Activated T-cell treated with anti-CD3 and anti-CD28 coated beads, Interleukin-2, amount 50 U/mL, for 1 hour (primary cell): ENCODE results near the gene TELO2.

Source experiments
- DNase-seq: peaks from one replicate; pipeline ENCODE4 v3.0.0-alpha.2; 2020

The TELO2 gene

DNA sequence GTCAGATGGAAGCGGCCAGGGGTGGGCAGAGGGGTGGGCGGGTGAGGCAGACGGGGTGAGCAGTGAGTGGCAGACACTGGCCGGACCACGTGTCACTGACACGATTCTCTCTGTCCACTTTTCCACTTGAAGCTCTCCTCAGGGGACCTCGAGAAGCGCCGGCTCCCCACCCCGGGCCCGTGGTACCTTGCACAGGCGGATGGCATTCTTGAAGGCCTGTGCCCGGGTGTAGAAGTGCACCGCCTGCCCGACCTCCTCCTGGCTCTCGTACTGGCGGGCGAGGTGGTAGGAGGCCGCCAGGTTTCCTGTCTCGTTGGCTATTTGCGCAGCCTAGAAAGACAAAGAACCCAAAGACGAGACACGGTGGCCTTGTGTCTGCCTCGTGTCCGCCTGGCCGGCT is 31.2 kb downstream of the TELO2 start:
- no peak for DNase-seq

GRCh38 chr16:1525871-1526607 is 32.9 kb downstream of the TELO2 start:
- peak; percentile 55 for DNase-seq

DNA sequence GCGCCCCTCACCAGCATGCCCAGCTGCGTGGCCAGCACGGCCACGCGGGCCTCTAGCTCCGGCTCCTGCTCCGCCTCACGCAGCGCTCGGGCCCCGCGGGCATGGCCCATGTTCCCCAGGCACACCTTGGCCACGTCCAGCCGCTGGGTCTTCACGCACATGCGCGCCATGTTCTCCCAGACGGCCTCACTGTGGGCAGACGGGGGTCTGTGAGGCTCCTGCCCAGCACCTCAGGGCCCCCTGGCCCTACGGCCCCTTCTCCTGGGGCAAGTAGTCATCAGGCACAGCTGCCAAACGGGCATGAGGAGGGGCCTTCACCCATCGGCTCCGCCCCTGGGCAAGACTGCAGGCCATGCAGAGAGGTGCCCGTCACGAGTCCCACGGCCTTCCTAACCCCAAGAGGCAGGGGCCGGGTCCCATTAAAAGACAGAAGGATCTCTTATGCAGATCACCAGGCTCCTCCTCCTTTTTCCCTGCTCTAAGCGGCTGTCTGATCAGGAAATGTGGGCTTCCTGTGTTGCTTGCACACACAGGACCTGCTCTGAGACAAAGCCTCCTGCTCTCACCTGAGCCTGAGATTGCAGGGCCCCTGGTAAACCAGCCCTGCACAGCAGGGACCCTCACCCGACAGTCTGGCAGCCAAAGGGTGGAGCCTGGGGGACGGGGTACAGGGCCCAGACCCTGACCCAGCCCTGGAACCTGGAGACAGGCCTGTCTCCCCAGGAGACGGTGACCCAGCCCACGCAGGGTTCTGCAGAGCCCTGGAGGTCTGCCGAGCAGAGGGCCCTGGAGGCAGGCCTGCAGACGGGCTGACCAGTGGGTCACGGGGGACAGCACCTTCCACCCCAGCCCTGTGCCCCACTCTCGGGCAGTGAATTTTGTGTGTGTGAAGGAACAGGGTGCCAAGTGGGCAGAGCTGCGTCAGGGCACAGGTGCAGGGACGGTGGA is 33.7 kb downstream of the TELO2 start:
- peak; percentile 49 for DNase-seq

DNA sequence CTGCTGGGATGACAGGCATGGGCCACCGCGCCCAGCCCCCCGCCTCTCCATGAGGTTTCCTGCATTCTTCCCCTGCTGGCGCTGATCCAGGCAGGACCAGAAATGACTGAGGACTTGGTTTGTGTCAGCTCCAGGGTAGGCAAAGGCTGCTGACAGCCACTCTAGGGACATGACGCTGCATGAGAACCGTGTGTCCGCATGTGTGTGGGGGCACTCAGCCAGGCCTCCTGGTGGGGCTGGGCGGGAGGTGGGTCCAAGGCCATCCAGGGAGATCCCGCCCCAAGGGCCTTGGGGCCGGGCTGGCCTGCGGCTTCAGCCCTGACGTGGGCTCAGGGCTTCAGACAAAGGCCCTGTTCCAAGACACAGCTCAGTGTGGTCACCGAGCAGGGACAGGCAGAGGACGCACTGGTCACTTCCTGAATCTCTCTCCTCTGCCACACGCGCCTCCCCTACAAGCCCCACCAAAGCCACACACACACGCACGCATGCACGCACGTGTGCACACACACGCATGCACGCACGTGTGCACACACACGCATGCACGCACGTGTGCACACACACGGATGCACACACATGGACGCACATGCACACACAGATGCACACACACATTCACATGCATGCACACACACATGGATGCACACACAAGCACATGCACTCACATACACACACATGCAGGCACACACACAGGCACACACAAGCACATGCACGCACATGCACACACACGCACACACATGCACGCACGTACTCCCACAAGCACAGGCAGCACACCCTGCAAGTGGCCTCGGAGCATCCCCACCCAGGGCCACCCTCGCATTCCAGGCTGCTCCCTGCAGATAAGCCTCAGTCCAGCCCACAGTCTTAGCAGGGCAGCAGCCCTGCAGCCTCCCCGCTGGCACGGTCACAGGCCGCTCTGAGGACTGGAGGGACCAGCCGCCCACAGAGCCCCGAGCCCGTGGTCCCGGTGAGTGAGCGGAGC is 35.0 kb downstream of the TELO2 start:
- no peak for DNase-seq

DNA sequence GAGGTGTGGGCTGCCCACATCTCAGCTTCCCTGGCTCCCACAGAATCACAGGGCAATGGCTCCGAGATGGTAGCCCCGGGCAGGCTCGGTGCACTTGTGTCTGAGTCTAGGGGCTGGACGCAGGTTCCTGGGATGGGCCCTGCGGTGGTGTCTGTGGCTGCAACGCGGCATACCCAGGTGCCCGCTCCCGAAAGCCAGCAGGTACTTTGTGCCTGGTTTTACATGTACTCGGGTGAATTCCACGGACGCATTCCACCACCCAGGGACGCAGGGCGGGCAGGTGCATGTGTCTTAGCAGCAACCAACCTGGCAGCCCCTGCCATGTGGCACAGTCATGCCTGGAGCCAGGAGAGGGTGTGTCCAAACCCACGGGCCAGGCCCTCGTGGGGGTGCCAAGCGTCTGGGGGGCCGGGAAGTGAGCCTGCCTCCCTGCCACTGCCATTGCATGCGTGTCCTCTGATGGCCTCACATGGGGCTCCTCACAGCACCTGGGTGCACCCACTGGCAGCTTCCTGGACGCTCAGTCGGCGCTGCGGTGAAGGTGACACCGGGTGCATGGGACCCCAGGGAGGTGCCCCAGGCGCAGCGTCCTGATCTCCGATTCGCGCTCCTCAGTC is 35.9 kb downstream of the TELO2 start:
- no peak for DNase-seq

GRCh38 chr16:1530349-1530882 is 37.3 kb downstream of the TELO2 start:
- DNase-seq: no peak

DNA sequence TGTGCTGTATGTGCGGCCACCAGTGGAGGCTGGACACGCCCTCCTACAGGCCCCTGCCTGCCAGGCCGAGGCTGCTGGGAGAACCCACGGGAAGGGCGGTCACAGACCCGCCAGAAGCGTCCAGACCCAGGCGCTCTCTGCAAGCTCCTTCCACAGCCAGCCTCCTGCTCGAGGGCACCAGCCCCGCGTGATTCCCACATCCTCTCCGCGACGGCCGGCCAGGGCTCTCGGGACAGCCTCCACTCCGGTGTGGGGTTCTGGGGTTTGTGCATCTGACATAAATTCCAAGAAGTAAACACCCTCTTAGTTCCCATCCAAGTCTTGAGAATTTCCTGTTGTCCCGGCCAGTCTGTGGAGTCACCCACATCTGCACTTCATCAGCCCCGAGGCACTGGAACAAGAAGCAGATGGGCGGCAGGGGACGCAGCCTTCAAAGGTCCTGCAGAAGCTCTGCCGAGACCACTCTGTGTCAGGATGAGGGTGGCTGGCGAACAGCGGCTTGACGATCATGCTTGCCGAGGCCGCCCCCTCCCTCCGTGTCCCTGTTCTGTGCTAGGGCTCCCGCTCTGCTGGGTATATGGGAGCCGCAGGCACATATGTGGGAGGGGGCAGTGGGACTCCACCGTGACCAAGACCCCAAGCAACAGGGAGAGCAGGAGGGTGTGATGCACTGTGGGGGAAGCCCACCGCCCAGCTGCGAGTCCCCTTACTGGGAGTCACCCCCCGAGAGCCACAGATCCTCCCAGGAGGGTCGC is 37.9 kb downstream of the TELO2 start:
- DNase-seq: no peak

DNA sequence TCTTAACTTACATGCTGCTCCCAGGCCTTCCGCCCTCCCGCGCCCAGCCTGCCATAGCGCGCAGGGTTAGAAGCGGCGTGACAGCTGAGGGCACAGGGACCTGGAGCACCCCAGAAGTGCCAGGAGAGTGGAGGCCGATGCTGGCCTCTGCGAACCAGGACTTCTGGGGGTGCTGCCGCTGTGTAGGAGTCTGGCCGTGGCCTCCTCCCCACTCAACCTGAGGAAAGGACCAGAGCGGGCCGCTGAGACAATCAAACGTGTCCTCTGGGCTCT is 38.4 kb downstream of the TELO2 start:
- DNase-seq: no peak

GRCh38 chr16:1532081-1532760 is 39.1 kb downstream of the TELO2 start:
- DNase-seq: no peak

- no peak for DNase-seq
Measured at GRCh38 chr16:1532771-1533170, 39.6 kb downstream of the TELO2 start.

DNA sequence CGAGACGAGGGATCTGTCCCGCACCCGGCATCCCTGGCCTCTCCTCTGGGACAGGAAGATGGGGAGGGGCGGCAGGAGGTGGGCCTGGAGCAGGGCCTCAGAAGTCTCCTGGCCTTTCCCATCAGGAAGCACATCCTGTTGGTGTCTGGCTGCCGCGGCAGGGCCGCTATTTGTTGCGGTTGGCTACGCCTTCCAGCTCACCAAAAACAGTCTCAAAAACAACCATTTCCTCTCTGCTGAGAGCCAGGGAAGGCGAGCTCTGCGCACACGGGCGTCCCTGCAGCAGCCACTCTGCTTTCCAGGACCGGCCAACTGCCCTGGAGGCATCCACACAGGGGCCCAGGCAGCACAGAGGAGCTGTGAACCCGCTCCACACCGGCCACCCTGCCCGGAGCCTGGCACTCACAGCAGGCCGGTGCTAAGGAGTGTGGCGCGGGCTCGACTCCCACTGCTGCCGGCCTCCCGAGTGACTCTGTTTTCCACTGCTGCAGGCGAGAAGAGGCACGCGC is 40.3 kb downstream of the TELO2 start, which contains the start of gene TMEM204:
Gene TMEM204 (plus strand): TSS at position 224 of the 509 bp plus-strand sequence. CDS start 610 bp downstream, outside the sequence.
- DNase-seq: peak; percentile 52

DNA sequence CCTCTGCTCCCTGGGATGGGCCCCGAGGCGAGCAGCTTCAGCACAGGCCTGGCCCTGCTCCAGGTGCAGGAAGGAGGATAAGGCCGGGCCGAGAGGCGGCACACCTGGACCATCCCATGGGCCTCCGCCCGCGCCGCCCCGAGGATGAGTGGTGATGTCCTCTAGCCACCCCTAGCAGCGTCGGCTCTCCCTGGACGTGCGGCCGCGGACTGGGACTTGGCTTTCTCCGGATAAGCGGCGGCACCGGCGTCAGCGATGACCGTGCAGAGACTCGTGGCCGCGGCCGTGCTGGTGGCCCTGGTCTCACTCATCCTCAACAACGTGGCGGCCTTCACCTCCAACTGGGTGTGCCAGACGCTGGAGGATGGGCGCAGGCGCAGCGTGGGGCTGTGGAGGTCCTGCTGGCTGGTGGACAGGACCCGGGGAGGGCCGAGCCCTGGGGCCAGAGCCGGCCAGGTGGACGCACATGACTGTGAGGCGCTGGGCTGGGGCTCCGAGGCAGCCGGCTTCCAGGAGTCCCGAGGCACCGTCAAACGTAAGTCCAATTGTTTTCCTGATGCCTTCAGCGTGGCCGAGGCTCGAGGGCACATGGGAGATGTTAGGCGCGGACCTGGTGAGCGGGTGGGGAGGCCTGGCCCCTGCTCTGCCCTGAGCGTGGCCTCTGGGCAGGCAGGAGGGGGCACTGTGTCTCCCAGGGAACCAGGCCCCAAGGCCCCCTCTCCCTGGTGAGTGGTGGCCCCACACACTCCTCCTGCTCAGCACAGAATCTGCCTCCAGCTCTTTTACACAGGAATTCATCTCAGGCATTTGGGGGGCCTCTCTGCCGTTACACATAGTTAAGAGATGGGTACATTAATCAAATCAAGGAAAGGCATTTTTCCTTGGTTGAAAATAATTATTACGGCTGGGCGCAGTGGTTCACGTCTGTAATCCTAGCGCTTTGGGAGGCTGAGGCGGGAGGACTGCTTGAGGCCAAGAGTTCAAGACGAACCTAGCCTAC is 41.2 kb downstream of the TELO2 start:
- DNase-seq: peak; percentile 31

GRCh38 chr16:1535391-1536291 is 42.5 kb downstream of the TELO2 start:
- peak; percentile 48 for DNase-seq

DNA sequence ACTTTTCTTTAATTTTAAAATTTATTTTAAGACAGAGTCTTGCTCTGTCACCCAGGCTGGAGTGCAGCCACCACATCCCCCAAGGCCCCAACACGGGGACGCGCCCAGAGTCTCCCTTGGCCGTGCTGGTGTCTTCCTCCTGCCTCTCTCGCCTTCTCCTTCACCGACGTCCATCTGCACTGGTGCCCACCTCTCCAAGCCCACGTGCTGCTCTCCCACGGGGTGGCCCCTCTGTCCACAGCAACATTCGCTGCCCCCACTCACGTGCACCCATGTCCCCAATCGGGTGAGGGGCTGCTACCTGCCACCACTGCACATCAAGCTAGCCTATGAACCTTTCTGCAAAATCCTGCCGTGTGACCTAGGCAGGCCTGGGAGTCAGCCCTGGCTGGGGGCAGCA is 43.4 kb downstream of the TELO2 start:
- DNase-seq: no peak

- DNase-seq: no peak
Measured at GRCh38 chr16:1537138-1537577, 44.0 kb downstream of the TELO2 start.

DNA sequence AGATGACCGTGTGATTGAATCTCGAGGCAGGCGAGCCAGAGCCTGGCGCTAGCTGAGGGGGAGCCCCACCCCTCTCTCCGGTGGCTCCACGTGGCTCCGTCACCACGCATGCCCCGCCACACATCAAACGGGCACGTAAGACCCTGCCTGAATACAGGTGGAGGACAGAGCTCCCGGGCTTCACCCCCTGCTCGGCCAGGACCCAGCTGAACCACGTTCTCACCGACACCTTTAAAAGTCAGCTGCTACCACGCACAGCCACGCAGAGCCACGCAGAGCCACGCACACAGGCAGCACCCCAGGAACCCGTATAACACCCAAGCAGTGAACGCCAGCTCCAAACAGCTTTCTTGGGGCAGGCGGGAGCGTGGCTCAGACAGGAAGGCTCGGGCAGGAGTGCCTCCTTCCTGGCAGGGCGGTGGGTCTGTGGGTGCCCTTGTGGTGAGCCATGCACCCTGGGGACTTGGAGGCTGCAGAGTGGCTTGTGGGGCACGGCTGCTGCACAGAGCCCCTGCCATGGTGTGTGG is 44.7 kb downstream of the TELO2 start:
- DNase-seq: peak; percentile 45

- peak; percentile 52 for DNase-seq
Measured at GRCh38 chr16:1538804-1539520, 45.8 kb downstream of the TELO2 start.
